ENCODE results near the gene CCR1. TPM values are rescaled to one million over a fixed set of nuclear protein-coding genes. Genes with fewer than 3 reads are reported as not detected.

Gene CCR1
- total RNA-seq, 4 donors from 2014 or later: 4.0 to 25.2 (median 8.6) TPM

- no peaks in the 10 kb centered on the region for H3K4me1 ChIP-seq
- 67 to 80% methylated on average over 1 of the region's 1 CpG for WGBS, 2 donors
- no peaks in the 10 kb centered on the region for H3K36me3 ChIP-seq
- H3K27ac ChIP-seq: no peak overlapping the region
- TF ChIP-seq CTCF (IDR thresholded peaks at IDR 0.05) (no peak), POLR2A (IDR thresholded peaks at IDR 0.05) (no peak), EP300 (IDR thresholded peaks at IDR 0.05) (no peak)
- no peak overlapping the region for H3K4me3 ChIP-seq
- DNase-seq (ENCODE audit: low spot score in 2 of 2): no peak
- no peaks in the 10 kb centered on the region for H3K27me3 ChIP-seq
- peaks cover 0 to 15% (median 0%) of the 10 kb centered on the region in 4 donors for H3K9me3 ChIP-seq
Measured at GRCh38 chr3:46154311-46154710, 53.8 kb downstream of the CCR1 start.

Other genes with a start within 250 kb of the CCR1 start
- 10 to 100 TPM; 61.7 to 85.2 (median 67.9) TPM for gene FYCO1, start 212.5 kb downstream of the CCR1 start, total RNA-seq
- gene XCR1, start 180.8 kb downstream of the CCR1 start, total RNA-seq: not detected
- not detected for gene CCR3, start 34.1 kb upstream of the CCR1 start, total RNA-seq
- 1 to 10 TPM; 1.7 to 4.8 (median 2.9) TPM for gene CCR2, start 145.8 kb upstream of the CCR1 start, total RNA-seq
- gene CCR5, start 162.6 kb upstream of the CCR1 start, total RNA-seq: 1 to 10 TPM in 1 of 4 donors, under 1 TPM in 3; 0.22 to 1.2 (median 0.87) TPM
- gene CCRL2, start 198.9 kb upstream of the CCR1 start, total RNA-seq: 1 to 10 TPM; 1.3 to 2.7 (median 1.9) TPM